GM15510 (cell line): Measurements from ENCODE around the gene PAX3.

Experiments used
- POLR2A ChIP-seq: IDR thresholded peaks from 3 replicates; pipeline ENCODE4 v1.6.1; 2011; ENCODE audit warnings: borderline replicate concordance; ENCODE audit not compliant: insufficient read length; ENCODE audit errors: extremely low read depth

PAX3 gene

DNA sequence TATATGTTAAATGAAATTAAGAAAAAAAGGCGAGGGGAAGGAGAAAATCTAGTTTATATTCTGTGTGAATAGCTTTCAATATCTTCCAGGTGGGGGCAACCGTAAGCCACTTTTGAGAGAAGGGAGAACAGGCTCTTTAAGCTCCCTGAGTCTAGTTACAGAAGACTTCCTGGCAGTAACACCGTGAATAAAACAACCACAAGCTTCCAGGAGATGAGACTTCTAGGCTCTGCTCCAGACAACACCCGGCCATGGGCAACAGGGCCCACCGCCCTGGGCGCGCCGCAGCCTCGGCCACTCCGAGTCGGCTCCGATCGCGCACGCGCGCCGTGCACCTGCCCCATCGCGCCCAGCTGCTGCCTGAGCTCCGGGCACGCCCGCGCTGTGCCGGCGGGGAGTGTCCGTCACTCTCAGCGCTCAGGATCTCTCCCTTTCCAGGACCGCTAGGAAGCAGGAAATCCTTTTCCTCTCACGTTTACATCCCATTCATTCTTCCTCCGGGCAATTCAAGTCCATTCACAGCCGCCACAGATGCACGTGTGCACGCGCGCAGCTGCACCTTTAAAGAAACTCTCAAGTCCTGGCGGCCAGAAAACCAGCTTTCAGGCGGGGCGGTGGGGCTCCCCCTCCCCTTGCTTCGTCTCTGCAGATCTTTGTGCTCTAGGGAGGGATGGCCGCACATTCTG is 19.4 kb upstream of the PAX3 start:
- no peak for TF ChIP-seq POLR2A

GRCh38 chr2:222315443-222316121 is 16.8 kb upstream of the PAX3 start:
- no peak for TF ChIP-seq POLR2A

GRCh38 chr2:222313816-222314215 is 15.0 kb upstream of the PAX3 start:
- no peak for TF ChIP-seq POLR2A

DNA sequence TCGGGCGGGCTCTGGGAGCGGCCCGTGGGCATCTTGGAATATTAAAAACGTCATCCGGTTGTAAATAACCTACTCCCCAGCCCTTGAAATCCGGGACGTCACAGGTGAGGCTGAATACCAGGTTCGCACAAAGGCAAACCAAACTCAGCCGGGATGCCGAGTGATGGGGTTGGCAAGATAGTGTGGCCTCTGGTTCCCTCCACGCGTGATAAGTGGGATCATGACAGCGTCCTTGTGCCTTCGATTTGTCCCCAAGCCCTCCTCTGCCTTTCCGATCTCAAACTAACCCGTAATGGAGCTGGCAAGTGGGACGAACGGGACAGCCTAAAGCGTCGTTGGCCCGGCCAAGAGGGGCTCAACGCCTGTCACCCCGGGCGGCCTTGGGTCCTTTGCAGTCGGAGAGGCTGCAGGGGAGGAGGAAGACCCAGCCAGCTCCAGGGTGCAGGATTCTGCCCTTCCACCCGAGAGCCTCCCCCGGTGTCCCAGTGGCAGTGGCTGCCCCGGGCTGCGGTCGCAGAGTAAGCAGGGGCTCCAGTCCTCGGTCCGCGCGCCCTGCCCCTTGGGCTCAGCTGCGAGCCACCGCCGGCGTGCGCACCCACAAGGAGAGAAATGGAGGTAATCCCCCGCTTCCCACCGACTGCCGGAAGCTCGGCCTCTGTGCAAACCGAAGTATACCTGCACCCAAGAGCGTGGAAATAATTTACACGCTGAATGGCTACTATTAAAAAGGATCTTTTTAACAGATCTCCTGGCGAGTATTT is 13.4 kb upstream of the PAX3 start:
- TF ChIP-seq POLR2A = no peak

- TF ChIP-seq POLR2A = no peak
Observed at GRCh38 chr2:222311319-222311977, 12.7 kb upstream of the PAX3 start.

GRCh38 chr2:222310747-222311318 is 12.0 kb upstream of the PAX3 start:
- no peak for TF ChIP-seq POLR2A

GRCh38 chr2:222309766-222310165 is 11.0 kb upstream of the PAX3 start:
- no peak for TF ChIP-seq POLR2A

DNA sequence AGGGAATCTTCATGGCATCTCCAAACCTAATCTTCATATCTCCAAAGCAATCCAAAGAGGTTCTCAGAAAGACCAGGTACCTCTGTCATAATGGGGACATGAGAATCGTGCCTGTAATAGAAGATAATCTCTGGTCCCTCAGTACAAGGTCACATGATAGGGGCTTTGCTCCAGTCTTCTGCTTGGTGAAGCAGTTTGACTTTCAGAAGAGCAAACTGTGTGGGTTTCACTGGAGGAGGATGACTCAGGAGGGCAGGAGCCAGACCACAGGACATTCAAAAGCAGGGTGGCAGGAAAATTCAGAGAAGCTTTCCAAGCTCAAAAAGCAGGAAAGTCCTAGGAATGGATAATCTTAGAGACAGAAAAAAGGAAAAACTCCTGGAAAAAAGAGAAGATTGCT is 10.6 kb upstream of the PAX3 start:
- no peak for TF ChIP-seq POLR2A

- no peak for TF ChIP-seq POLR2A
Observed at GRCh38 chr2:222307978-222308730, 9.4 kb upstream of the PAX3 start.

DNA sequence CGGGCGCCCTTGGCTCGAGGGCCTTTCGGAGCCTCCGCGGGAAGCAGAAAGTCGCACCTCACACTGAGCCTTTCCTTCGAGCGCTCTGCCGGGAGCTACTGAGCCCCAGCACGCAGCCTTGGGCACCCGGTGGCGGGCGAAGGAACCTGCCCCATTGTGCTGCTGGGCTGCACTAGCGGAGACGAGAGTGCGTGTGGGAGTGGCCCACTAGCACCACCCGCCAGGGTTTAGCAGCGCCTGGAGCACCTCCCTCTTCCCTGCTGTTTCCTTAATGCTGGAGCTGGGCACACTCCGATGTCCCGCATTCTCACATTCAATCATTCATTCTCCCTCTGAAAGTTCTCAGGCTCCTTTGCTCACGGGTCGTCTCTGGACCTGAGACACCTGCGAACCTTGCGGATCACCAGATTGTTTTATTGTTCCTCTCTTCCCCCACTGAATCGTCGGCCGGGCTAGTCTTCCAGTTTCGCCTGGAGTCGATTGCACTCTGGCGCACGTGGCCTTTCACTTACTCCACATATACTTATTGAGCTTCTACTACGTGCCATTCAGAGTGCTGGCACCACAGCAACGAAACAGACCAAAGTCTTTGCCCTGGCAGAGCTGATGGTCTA is 8.5 kb upstream of the PAX3 start:
- no peak for TF ChIP-seq POLR2A

DNA sequence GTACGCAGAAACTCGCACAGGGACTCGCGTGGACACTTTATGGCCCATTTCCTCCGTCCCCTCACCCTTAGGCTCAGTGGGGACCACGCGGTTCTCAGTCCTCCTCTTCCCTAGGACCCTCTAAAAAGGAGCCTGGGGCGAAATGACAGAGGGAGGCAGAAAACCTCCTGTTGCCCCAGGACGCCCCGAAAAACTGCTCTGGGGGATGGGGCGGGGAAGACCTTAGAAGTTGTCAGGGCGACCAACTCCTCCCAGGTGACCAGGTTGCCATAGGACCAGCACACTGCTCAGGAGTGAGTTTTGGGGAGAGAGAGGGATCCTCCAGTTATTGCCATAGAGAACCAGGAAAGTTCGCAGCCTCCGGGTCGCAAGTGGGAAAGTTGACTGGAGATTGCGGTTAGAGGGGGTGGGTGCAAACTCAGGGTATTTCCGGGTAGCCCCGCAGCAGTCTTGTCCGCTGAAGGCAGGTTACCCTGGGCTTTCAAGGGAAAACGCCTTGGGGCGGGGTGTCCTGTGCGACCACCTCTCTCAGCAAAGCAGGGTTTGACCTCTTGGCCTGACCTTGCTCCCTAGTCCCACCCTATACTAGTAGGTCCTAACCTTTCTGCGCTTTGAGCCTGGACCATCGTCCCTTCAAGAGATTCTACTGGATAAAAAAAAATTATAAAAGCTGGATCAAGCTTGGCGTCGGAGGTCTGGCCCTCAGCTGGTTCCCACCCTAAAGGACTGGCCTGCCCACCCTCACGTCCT is 7.8 kb upstream of the PAX3 start:
- no peak for TF ChIP-seq POLR2A

DNA sequence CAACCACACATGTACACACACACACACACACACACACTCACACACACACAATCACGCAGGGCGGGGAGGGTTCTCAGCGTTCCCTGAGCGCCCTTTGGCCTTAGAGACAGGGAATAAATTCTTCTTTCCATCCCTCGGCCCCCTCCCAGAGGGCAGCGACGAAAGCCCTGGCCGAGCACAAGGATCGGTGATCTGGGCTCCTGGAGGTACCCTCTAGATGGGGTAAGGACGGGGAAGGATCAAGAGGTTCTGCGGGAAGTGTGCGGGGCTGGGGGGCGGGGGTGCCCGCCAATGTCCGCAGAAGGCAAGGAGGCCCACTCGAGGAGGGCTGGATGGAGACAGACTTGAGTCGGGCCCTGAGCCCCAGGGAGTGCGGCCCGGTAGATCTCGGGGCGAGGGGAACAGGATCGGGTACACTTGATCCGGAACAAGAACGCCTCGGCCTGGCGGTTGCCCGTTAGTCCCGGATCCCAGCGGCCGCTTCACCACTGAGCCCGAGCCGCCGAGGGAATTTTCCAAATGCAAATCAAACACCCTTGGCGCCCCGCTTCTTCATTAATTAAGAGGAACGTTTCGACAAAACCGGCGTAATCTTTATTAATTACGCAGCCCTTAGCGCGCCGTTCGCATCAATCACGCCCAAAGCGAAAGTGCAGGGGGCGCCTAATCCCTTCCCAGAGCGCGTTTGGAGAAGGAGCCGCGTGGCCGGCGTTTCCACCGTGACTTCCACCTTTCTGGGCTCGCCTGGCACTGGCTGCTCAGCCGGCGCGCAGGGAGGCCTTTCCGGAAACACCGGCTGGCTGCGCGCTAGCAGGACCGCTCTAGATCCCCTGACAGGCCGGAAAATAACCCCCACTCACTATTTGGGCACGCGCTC is 7.0 kb upstream of the PAX3 start:
- no peak for TF ChIP-seq POLR2A
